Astrocyte (in vitro differentiated cells and primary cell): ENCODE data around the gene PLA2G4E. TPM values are rescaled to one million over a fixed set of nuclear protein-coding genes. Genes with fewer than 3 reads are reported as not detected.

Source experiments
- DNase-seq: peaks from one replicate; pipeline ENCODE4 v3.0.0-alpha.2; 2010; ENCODE audit warnings: low read depth
- FAIRE-seq: peaks from 2 replicates; lab custom pipeline; 2011; peaks lifted over from hg19 to GRCh38; lab: Jason Lieb, UNC
- H2AFZ ChIP-seq: 2 replicates; pipeline ENCODE4 v1.6.0; 2012; ENCODE audit warnings: low read depth, low read length, inconsistent platforms
- H3K27ac ChIP-seq: 2 replicates; pipeline ENCODE4 v1.5.1; 2011; ENCODE audit warnings: low read depth, low read length, inconsistent platforms
- H3K27me3 ChIP-seq: 2 replicates; pipeline ENCODE4 v1.6.0; 2011; ENCODE audit warnings: low read length, inconsistent platforms; ENCODE audit not compliant: insufficient read depth
- H3K36me3 ChIP-seq: 2 replicates; pipeline ENCODE4 v1.5.1; 2011; ENCODE audit warnings: low read length, inconsistent platforms; ENCODE audit not compliant: insufficient read depth
- H3K4me1 ChIP-seq: 2 replicates; pipeline ENCODE4 v1.5.1; 2011; ENCODE audit warnings: low read length, inconsistent platforms; ENCODE audit not compliant: insufficient read depth
- H3K4me2 ChIP-seq: 2 replicates; pipeline ENCODE4 v1.6.0; 2012; ENCODE audit warnings: low read length, inconsistent platforms
- H3K4me3 ChIP-seq: 2 replicates; pipeline ENCODE4 v1.5.1; 2011; ENCODE audit warnings: low read depth, mild to moderate bottlenecking, low read length, inconsistent platforms; ENCODE audit not compliant: insufficient read depth
- H3K79me2 ChIP-seq: 2 replicates; pipeline ENCODE4 v1.6.0; 2012; ENCODE audit warnings: mild to moderate bottlenecking, low read length, inconsistent platforms; ENCODE audit not compliant: insufficient read depth
- H3K9ac ChIP-seq: 2 replicates; pipeline ENCODE4 v1.6.0; 2012; ENCODE audit warnings: mild to moderate bottlenecking, low read length, inconsistent platforms
- H3K9me3 ChIP-seq: 2 replicates; pipeline ENCODE4 v1.5.1; 2012; ENCODE audit warnings: low read depth, mild to moderate bottlenecking, low read length, inconsistent platforms; ENCODE audit not compliant: insufficient read depth
- H4K20me1 ChIP-seq: 2 replicates; pipeline ENCODE4 v1.6.0; 2012; ENCODE audit warnings: low read length, inconsistent platforms; ENCODE audit not compliant: insufficient read depth
- H3K27ac Mint-ChIP-seq: one replicate; pipeline ENCODE4 v1.8.0; 2021; ENCODE audit warnings: mild to moderate bottlenecking, mixed read lengths; ENCODE audit not compliant: unreplicated experiment
- H3K27me3 Mint-ChIP-seq: one replicate; pipeline ENCODE4 v1.8.0; 2021; ENCODE audit warnings: low read depth, mixed read lengths; ENCODE audit not compliant: unreplicated experiment
- H3K36me3 Mint-ChIP-seq: one replicate; pipeline ENCODE4 v1.8.0; 2021; ENCODE audit warnings: low read depth, mixed read lengths; ENCODE audit not compliant: unreplicated experiment
- H3K4me1 Mint-ChIP-seq: one replicate; pipeline ENCODE4 v1.8.0; 2021; ENCODE audit warnings: low read depth, mixed read lengths; ENCODE audit not compliant: unreplicated experiment
- H3K4me3 Mint-ChIP-seq: one replicate; pipeline ENCODE4 v1.8.0; 2021; ENCODE audit warnings: mild to moderate bottlenecking, moderate library complexity, mixed read lengths; ENCODE audit not compliant: unreplicated experiment
- H3K9me3 Mint-ChIP-seq: one replicate; pipeline ENCODE4 v1.8.0; 2021; ENCODE audit warnings: mild to moderate bottlenecking, mixed read lengths; ENCODE audit not compliant: unreplicated experiment
- EZH2 ChIP-seq: IDR thresholded peaks from 2 replicates; pipeline ENCODE4 v1.6.1; 2012; ENCODE audit warnings: mild to moderate bottlenecking, low read length, inconsistent platforms; ENCODE audit not compliant: insufficient read depth
- total RNA-seq: library from RNA; stranded (reverse); gene quantifications from 2 replicates; pipeline ENCODE4 v1.2.1, GENCODE V29; 2021
- TF ChIP-seq, protein P1 (sequence below): IDR thresholded peaks from 2 replicates; pipeline ENCODE4 v1.5.1; 2011; ENCODE audit warnings: low read depth, mild to moderate bottlenecking, inconsistent platforms, low read length, moderate library complexity; ENCODE audit not compliant: insufficient read depth

PLA2G4E gene
- total RNA-seq, 1 donor from 2014 or later, result not detected

DNA sequence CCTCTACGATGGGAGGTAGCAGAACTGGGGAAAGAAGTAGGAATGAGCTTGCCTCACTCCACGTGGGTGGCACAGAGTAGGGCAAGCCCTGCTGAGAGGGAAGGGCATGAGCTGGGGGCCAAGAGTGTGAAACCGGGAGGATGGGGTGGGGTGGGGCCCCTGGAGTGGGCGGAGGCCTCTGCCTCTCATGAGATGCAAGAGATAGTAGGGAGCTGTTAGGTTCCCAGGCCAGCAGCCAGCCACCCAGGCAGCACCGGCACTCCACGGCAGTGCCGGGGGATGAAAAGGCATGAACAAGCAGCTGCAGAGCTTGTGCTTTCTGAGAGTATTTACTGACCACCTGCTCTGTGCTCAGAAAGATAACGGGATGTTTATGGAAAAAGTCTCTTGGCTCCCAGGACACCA is 24.4 kb upstream of the PLA2G4E start:
- Mint-ChIP-seq H3K4me1 (no peaks in the 10 kb centered on the region), H3K27ac (no peak overlapping the region), H3K36me3 (no peaks in the 10 kb centered on the region), H3K27me3 (peaks cover 31% of the 10 kb centered on the region), H3K4me3 (no peak overlapping the region), H3K9me3 (no peaks in the 10 kb centered on the region)
- no peak overlapping the region for H3K4me3 ChIP-seq
- H3K4me1 ChIP-seq, result no peaks in the 10 kb centered on the region
- H3K4me2 ChIP-seq, result no peak overlapping the region
- FAIRE-seq (no peak), DNase-seq (no peak)
- H3K9ac ChIP-seq, result no peak overlapping the region
- no peaks in the 10 kb centered on the region for H4K20me1 ChIP-seq
- H3K36me3 ChIP-seq, result no peaks in the 10 kb centered on the region
- no peak overlapping the region for H3K27ac ChIP-seq
- H2AFZ ChIP-seq, result no peak overlapping the region
- H3K9me3 ChIP-seq, result no peaks in the 10 kb centered on the region
- H3K27me3 ChIP-seq, result peaks cover 13% of the 10 kb centered on the region
- no peak for TF ChIP-seq EZH2
- TF ChIP-seq, protein P1, sequence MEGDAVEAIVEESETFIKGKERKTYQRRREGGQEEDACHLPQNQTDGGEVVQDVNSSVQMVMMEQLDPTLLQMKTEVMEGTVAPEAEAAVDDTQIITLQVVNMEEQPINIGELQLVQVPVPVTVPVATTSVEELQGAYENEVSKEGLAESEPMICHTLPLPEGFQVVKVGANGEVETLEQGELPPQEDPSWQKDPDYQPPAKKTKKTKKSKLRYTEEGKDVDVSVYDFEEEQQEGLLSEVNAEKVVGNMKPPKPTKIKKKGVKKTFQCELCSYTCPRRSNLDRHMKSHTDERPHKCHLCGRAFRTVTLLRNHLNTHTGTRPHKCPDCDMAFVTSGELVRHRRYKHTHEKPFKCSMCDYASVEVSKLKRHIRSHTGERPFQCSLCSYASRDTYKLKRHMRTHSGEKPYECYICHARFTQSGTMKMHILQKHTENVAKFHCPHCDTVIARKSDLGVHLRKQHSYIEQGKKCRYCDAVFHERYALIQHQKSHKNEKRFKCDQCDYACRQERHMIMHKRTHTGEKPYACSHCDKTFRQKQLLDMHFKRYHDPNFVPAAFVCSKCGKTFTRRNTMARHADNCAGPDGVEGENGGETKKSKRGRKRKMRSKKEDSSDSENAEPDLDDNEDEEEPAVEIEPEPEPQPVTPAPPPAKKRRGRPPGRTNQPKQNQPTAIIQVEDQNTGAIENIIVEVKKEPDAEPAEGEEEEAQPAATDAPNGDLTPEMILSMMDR, result no peak
- no peaks in the 10 kb centered on the region for H3K79me2 ChIP-seq

DNA sequence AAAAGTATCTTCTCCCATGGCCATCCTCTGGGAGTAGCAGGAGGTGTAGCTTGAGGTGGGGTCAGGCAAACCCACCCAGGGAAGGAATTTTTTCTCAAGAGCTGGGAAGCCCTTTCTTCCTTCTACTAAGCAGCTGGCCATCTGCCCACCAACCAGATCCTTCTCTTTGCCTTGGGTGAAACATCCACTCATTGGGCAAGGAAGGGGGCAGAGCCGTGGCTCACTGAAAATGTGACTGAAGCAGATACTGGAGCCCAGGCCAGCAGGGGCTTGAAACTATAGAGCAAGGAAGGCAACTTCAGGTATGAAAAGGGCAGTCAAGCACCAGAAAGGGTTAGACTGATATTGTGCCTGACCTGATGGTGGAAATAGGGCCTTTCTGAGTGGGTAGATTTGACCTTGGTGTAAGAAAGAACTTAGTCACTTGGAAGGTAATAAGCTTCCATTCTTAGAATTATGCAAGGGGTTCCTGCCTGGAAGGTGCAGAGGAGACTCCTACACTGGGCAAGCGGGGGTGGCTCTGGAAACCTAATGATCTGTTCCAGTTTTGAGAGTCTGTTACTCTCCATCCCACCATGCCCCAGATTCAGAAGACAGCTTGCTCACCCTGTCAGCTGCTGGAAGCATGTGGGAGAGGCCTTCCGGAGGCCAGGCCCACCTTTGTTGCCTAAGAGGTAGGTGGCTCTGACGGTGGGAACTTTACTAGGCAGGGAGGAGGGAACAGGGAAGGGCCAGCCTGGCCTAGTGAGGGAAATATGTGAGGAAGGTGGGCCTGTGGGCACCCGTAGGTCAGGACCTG is 22.0 kb upstream of the PLA2G4E start:
- Histone ChIP-seq H3K79me2 (no peaks in the 10 kb centered on the region), H3K36me3 (no peaks in the 10 kb centered on the region), H3K4me3 (no peak overlapping the region), H3K27ac (no peak overlapping the region), H4K20me1 (no peaks in the 10 kb centered on the region), H3K27me3 (peaks cover 13% of the 10 kb centered on the region), H3K4me2 (no peak overlapping the region), H3K9ac (no peak overlapping the region), H2AFZ (no peak overlapping the region), H3K9me3 (no peaks in the 10 kb centered on the region), H3K4me1 (no peaks in the 10 kb centered on the region)
- H3K4me3 Mint-ChIP-seq, result no peak overlapping the region
- FAIRE-seq (no peak), DNase-seq (no peak)
- TF ChIP-seq, protein P1, result no peak
- no peak for TF ChIP-seq EZH2
- H3K36me3 Mint-ChIP-seq, result no peaks in the 10 kb centered on the region
- H3K27me3 Mint-ChIP-seq, result peaks cover 23% of the 10 kb centered on the region
- H3K4me1 Mint-ChIP-seq, result no peaks in the 10 kb centered on the region
- no peak overlapping the region for H3K27ac Mint-ChIP-seq
- H3K9me3 Mint-ChIP-seq, result no peaks in the 10 kb centered on the region

DNA sequence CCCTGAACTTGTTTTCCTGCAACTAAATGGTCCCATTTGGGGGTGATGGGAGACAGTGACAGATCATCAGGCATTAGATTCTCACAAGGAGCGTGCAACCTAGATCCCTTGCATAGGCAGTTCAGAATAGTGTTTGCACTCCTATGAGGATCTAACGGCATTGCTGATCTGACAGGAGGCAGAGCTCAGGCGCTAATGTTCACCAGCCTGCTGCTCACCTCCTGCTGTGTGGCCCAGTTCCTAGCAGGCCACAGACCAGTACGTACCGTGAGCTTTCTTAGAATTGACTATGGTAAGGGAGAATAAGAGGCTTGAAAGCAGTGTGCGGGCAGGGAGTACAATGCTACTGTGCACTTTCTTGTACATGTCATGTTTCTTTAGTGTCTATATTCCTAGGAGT is 17.6 kb upstream of the PLA2G4E start:
- no peaks in the 10 kb centered on the region for H3K9me3 Mint-ChIP-seq
- Histone ChIP-seq H3K9ac (no peak overlapping the region), H3K9me3 (no peaks in the 10 kb centered on the region), H3K27me3 (peaks cover 4% of the 10 kb centered on the region), H4K20me1 (no peaks in the 10 kb centered on the region), H3K27ac (no peak overlapping the region), H3K4me2 (no peak overlapping the region), H2AFZ (no peak overlapping the region), H3K4me1 (no peaks in the 10 kb centered on the region), H3K36me3 (no peaks in the 10 kb centered on the region), H3K4me3 (no peak overlapping the region), H3K79me2 (no peaks in the 10 kb centered on the region)
- H3K36me3 Mint-ChIP-seq, result no peaks in the 10 kb centered on the region
- no peak overlapping the region for H3K27ac Mint-ChIP-seq
- peaks cover 2% of the 10 kb centered on the region for H3K27me3 Mint-ChIP-seq
- DNase-seq (no peak), FAIRE-seq (no peak)
- no peaks in the 10 kb centered on the region for H3K4me1 Mint-ChIP-seq
- no peak for TF ChIP-seq EZH2
- TF ChIP-seq, protein P1, result no peak
- H3K4me3 Mint-ChIP-seq, result no peak overlapping the region
